ENCODE results near the gene N4BP2L1. TPM values are rescaled to one million over a fixed set of nuclear protein-coding genes. Genes with fewer than 3 reads are reported as not detected.

The N4BP2L1 gene
- total RNA-seq, 4 donors from 2014 or later, result 17.2 to 31.5 (median 21.7) TPM

- H3K36me3 ChIP-seq, result no peaks in the 10 kb centered on the region
- no peak overlapping the region for H3K27ac ChIP-seq
- peaks cover 0 to 10% (median 5%) of the 10 kb centered on the region in 4 donors for H3K4me1 ChIP-seq
- no peaks in the 10 kb centered on the region for H3K9me3 ChIP-seq
- no peak for TF ChIP-seq CTCF (IDR thresholded peaks at IDR 0.05)
- no peaks in the 10 kb centered on the region for H3K27me3 ChIP-seq
- no peak for DNase-seq
- no peak overlapping the region for H3K4me3 ChIP-seq
These were observed 2.3 kb upstream of the N4BP2L1 start for GRCh38 chr13:32430018-32430747.

GRCh38 chr13:32429433-32429909 lies 1.5 kb upstream of the N4BP2L1 start:
- peaks cover 0 to 10% (median 6%) of the 10 kb centered on the region in 4 donors for H3K4me1 ChIP-seq
- TF ChIP-seq POLR2A (IDR thresholded peaks at IDR 0.05) (no peak), CTCF (IDR thresholded peaks at IDR 0.05) (no peak)
- DNase-seq, result no peak
- no peaks in the 10 kb centered on the region for H3K27me3 ChIP-seq
- no peak overlapping the region for H3K4me3 ChIP-seq
- no peaks in the 10 kb centered on the region for H3K9me3 ChIP-seq
- no peaks in the 10 kb centered on the region for H3K36me3 ChIP-seq
- H3K27ac ChIP-seq, result peak overlapping the region in 3 of 4 donors; percentile 90 to 95 (median 92)

- Histone ChIP-seq H3K27me3 (no peaks in the 10 kb centered on the region), H3K36me3 (no peaks in the 10 kb centered on the region), H3K4me1 (peaks cover 0 to 10% (median 6%) of the 10 kb centered on the region in 4 donors), H3K27ac (peak overlapping the region; percentile 90 to 95 (median 93)), H3K4me3 (peak overlapping the region; percentile 72 to 98 (median 83)), H3K9me3 (no peaks in the 10 kb centered on the region)
- TF ChIP-seq POLR2A (IDR thresholded peaks at IDR 0.05) (no peak), CTCF (IDR thresholded peaks at IDR 0.05) (no peak)
- DNase-seq, result peak in 1 of 3 donors; percentile 29
These were observed 877 bp upstream of the N4BP2L1 start for GRCh38 chr13:32428581-32429432.

GRCh38 chr13:32426990-32427851 lies 709 bp downstream of the N4BP2L1 start:
- H3K27ac ChIP-seq, result peak overlapping the region; percentile 90 to 95 (median 93)
- TF ChIP-seq CTCF (IDR thresholded peaks at IDR 0.05), result no peak
- TF ChIP-seq POLR2A (IDR thresholded peaks at IDR 0.05), result no peak

More at GRCh38 chr13:32426990-32427851, 709 bp downstream of the N4BP2L1 start:
- no peaks in the 10 kb centered on the region for H3K27me3 ChIP-seq
- DNase-seq, result peak; percentile 56 to 78 (median 70)
- H3K4me3 ChIP-seq, result peak overlapping the region; percentile 72 to 98 (median 83)
- H3K4me1 ChIP-seq, result peaks cover 0 to 10% (median 6%) of the 10 kb centered on the region in 4 donors
- H3K9me3 ChIP-seq, result no peaks in the 10 kb centered on the region
- no peaks in the 10 kb centered on the region for H3K36me3 ChIP-seq
